PC-9 (cell line): ENCODE results near the gene ADAM8.

Experiments used
- EZH2 ChIP-seq: fragments of 200-600 bp; sonication (generic); IDR thresholded peaks from 2 replicates; pipeline ENCODE4 v1.8.0; 2017; ENCODE audit warnings: antibody characterized with exemption, low read depth
- TF ChIP-seq, protein P1 (sequence below): fragments of 200-600 bp; sonication (generic); conservative IDR thresholded peaks from 2 replicates; pipeline ENCODE4 v1.6.1; 2017; ENCODE audit warnings: mixed run types, antibody characterized with exemption, mild to moderate bottlenecking, moderate library complexity

DNA sequence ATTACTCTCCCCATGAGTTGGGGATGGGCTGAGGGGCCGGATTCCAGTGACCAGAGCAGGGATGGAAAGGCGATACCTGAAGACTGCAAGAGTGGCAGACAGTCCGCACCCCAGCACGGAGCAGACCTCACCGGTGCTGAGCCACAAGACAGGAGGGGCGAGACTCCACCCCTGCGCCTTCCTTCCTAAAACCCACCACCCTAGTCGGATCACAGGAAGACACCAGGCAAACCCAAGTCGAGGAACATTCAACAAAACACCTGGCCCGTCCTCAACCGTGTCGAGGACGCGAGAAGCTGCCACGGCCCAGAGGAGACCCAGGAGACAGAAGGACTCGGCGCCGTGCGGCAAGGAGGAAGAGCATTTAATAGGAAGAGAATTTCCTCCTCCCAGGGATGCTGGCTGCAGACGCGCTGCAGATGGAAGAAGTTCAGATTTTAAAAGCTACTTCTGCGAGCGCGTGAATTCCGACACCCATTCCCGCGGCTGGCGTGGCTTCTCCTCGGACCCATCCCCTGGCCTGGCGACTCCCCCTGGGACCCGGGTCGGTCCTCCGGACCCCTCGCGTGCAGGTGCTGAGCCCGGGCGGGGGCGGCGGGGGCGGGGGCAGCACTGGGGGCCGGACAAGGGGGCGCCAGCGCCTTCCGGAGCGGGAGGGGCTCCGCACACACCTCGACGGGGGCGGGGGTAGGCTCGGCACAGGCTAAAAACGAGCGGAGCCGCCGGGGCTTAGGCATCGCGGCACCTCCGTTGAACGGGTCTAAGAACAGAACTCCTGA is 47.2 kb downstream of the ADAM8 start:
- TF ChIP-seq, protein P1, sequence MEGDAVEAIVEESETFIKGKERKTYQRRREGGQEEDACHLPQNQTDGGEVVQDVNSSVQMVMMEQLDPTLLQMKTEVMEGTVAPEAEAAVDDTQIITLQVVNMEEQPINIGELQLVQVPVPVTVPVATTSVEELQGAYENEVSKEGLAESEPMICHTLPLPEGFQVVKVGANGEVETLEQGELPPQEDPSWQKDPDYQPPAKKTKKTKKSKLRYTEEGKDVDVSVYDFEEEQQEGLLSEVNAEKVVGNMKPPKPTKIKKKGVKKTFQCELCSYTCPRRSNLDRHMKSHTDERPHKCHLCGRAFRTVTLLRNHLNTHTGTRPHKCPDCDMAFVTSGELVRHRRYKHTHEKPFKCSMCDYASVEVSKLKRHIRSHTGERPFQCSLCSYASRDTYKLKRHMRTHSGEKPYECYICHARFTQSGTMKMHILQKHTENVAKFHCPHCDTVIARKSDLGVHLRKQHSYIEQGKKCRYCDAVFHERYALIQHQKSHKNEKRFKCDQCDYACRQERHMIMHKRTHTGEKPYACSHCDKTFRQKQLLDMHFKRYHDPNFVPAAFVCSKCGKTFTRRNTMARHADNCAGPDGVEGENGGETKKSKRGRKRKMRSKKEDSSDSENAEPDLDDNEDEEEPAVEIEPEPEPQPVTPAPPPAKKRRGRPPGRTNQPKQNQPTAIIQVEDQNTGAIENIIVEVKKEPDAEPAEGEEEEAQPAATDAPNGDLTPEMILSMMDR: no peak
- TF ChIP-seq EZH2: no peak
